H54 (cell line): Measurements from ENCODE around the gene SCAF4.
"Not testable (repeated sequence)": the region's sequence is repeated elsewhere in the genome, so short reads cannot be mapped to it uniquely, and the experiment has no call there.

Source experiments
- DNase-seq: peaks from one replicate; pipeline ENCODE4 v3.0.0; 2011; ENCODE audit warnings: low spot score, mixed read lengths; ENCODE audit not compliant: insufficient read length
- FAIRE-seq: peaks from 3 replicates; lab custom pipeline; 2011; peaks lifted over from hg19 to GRCh38; lab: Jason Lieb, UNC
- POLR2A ChIP-seq: IDR thresholded peaks from 2 replicates; pipeline ENCODE4 v1.6.1; 2011; ENCODE audit warnings: low read depth, mild to moderate bottlenecking, low read length

SCAF4 gene, protein sequence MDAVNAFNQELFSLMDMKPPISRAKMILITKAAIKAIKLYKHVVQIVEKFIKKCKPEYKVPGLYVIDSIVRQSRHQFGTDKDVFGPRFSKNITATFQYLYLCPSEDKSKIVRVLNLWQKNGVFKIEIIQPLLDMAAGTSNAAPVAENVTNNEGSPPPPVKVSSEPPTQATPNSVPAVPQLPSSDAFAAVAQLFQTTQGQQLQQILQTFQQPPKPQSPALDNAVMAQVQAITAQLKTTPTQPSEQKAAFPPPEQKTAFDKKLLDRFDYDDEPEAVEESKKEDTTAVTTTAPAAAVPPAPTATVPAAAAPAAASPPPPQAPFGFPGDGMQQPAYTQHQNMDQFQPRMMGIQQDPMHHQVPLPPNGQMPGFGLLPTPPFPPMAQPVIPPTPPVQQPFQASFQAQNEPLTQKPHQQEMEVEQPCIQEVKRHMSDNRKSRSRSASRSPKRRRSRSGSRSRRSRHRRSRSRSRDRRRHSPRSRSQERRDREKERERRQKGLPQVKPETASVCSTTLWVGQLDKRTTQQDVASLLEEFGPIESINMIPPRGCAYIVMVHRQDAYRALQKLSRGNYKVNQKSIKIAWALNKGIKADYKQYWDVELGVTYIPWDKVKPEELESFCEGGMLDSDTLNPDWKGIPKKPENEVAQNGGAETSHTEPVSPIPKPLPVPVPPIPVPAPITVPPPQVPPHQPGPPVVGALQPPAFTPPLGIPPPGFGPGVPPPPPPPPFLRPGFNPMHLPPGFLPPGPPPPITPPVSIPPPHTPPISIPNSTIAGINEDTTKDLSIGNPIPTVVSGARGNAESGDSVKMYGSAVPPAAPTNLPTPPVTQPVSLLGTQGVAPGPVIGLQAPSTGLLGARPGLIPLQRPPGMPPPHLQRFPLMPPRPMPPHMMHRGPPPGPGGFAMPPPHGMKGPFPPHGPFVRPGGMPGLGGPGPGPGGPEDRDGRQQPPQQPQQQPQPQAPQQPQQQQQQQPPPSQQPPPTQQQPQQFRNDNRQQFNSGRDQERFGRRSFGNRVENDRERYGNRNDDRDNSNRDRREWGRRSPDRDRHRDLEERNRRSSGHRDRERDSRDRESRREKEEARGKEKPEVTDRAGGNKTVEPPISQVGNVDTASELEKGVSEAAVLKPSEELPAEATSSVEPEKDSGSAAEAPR

DNA sequence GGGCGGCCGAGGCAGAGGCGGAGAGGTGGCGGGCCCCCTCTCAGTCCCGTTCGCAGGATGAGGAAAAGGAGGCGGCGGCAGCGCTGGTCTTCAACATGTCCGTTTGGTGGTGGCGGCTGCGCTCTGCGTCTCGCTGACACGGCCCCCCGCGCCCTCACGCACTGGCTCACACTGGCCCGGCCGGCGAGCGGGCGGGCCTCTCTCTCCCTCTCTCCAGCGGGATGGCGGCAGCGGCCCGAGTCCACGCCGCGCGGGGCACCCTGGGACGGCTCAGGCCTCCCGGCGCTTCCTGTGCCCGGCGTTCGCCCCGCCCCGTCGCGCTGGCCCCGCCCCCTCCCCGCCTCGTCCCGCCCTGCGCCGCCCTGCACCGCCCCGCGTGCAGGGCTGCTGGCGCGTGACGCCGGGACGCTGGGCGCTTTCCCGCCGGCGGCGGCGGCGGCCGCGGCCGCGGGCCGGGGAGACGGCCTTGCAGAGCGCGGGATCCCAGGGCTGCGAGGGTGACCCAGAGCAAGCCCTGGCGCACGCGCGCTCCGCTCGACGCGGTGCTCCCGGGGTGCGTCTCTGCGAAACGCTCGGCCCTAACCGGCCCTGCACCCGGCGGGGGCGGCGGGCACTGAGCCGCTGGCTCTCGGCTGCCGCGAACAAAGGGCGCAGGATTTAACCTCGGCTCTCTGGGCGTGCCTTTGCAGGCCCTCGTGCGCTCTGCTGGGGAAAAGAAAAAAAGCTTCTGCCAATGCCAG lies at the start of gene SCAF4:
SCAF4 (minus strand) TSS at position 262 of the 740 bp plus-strand sequence. CDS start 426 bp downstream, outside the sequence.
- FAIRE-seq (no peak), DNase-seq (peak; percentile 94)
- peak; percentile 91 for TF ChIP-seq POLR2A

GRCh38 chr21:31780944-31781343 lies 49.0 kb upstream of the SCAF4 start:
- TF ChIP-seq POLR2A, result no peak
- FAIRE-seq (no peak), DNase-seq (no peak)

DNA sequence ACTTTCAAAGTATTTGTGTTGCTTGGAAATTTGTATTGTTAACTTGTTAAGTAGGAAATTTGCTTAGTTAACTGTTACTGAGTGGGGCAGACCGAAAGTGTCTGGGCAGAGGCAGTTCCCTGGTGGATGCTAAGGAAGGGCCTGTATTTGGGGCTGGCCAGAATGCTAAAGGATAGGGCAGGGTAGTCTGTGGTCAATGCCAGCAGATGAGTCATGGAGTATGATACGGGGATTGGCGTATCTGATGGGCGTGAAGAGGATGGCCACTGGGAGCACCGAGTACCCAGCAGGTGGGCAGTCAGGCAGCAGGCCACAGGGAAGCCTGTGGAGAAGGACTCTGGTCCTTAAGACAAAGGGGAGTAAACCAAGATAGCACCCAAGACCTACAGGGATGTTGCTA lies 46.6 kb upstream of the SCAF4 start:
- no peak for TF ChIP-seq POLR2A
- DNase-seq (no peak), FAIRE-seq (no peak)

- no peak for TF ChIP-seq POLR2A
- no peak for FAIRE-seq
- DNase-seq, result no peak
These were observed 45.9 kb upstream of the SCAF4 start for GRCh38 chr21:31777857-31778256.

DNA sequence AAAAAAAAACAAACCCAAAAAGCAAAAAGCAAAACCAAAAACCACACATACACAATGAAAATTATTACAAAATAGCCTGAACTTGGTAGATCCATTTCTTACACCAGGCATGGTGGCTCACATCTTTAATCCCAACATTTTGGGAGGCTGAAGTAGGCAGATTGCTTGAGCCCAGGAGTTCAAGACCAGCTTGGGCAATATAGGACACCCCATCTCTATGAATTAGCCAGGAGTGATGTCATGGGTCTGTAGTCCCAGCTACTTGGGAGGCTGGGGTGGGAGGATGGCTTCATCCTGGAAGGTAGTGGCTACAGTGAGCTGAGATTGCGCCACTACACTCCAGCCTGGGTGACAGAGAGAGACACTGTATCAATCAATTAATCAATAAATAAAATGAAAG lies 42.1 kb upstream of the SCAF4 start:
- no peak for FAIRE-seq
- no peak for TF ChIP-seq POLR2A
- no peak for DNase-seq

DNA sequence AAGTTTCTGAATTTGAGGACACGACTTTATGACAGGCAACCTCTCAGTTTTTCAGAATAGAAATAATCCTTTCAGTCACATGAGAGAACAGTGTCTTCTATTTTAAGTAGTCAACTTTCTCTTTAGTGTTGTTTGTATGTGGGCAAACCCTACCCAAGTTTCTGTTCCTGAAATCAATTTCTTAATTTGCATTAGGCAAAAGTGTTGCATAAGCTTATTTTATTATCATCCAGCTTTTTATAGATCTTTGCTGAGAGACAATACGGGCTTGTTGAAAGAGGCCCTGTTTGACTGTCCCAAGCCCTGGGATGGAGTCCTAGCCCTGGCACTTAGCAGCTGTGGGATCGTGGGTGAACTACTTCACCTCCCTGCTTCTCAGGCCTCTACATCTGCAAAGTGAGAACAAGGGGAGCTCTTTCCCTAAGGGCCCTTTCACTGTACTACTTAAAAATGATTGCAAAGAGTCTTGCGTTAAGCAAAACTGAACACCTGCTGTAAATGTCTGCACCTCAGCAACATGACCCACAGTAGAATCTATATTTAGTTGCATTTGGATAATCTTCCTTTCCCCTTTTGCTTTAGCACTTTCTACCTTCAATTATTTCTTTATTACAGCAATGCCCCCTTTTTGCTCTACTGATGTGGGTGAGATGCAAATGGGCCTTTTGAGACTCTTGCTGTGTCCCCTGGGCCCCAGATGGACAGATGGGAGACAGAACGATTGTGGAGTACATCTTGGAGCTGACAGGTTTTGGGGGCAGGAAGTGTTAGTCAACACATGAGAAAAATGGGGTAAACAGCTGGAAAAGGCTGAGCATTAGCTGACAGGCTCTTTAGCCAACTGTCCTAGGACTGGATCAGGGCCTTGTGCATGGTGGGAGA lies 41.0 kb upstream of the SCAF4 start:
- TF ChIP-seq POLR2A, result no peak
- FAIRE-seq (no peak), DNase-seq (no peak)

DNA sequence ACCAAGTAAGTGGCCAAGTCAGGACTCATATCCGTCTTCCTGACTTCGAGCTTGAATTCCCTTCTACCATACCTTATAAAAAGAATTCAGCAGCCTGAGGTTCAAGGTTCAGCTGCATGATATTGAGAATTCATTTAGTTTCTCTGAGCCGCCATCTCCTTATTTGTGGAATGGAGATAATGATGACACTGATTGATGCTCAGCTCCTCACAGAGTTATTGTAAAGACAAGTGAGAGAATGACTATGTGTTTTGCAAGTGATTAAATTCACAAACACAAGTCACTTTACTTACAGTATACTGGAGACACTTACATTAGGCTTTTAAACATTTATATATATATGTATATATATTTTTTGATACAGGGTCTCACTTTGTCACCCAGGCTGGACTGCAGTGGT lies 39.8 kb upstream of the SCAF4 start:
- DNase-seq (no peak), FAIRE-seq (no peak)
- no peak for TF ChIP-seq POLR2A

GRCh38 chr21:31768710-31769109 lies 36.8 kb upstream of the SCAF4 start:
- no peak for TF ChIP-seq POLR2A
- no peak for FAIRE-seq
- DNase-seq, result no peak

- FAIRE-seq (no peak), DNase-seq (no peak)
- no peak for TF ChIP-seq POLR2A
These were observed 35.0 kb upstream of the SCAF4 start for GRCh38 chr21:31766899-31767298.

DNA sequence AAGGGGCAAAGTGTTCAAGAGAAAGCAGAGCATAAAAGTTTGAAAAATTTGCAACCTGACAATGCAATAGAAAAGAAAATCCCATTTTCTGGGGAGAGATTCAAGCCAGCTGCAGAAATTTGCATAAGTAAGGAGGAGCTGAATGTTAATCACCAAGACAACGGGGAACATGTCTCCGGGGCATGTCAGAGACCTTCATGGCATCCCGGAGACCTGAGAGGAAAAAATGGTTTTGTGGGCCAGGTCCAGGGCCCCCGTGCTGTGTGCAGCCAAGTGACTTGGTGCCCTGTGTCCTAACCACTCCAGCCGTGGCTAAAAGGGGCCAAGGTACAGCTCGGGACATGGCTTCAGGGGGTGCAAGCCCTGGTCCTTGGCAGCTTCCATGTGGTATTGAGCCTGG lies 33.9 kb upstream of the SCAF4 start:
- not testable (repeated sequence) for FAIRE-seq, DNase-seq

DNA sequence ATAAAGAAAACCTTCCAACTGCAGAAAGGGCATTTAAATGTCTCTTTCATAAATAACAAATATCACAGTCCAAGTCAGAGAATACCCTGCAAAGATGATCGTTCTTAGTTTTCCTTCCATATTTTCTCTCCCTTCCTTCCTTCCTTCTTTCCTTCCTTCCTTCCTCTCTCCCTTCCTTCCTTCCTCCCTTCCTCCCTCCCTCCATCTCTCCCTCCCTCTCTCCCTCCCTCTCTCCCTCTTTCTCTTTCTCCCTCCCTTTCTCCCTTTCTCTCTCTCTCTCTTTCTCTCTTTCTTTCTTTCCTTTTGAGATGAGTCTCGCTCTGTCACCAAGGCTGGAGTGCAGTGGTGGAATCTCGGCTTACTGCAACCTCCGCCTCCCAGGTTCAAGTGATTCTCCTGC lies 29.0 kb upstream of the SCAF4 start:
- DNase-seq (no peak), FAIRE-seq (no peak)
- no peak for TF ChIP-seq POLR2A

GRCh38 chr21:31756787-31757186 lies 24.9 kb upstream of the SCAF4 start:
- DNase-seq (no peak), FAIRE-seq (no peak)
- no peak for TF ChIP-seq POLR2A
